NCI-H2107 (cell line): ENCODE results near the gene NOPCHAP1.
A peak's percentile ranks its signal among the peaks of the same experiment; 100 is the strongest.
"Not testable (repeated sequence)": the region's sequence is repeated elsewhere in the genome, so short reads cannot be mapped to it uniquely, and the experiment has no call there.

Source experiments
- DNase-seq: peaks from one replicate; lab custom pipeline; 2025; lab: John Stamatoyannopoulos, UW

NOPCHAP1 gene

GRCh38 chr12:104986022-104986941 is at the start of gene NOPCHAP1:
NOPCHAP1 (plus strand) TSS chr12:104986316; CDS start chr12:104986353, 37 bp downstream.
- peak; percentile 91 for DNase-seq

GRCh38 chr12:104938371-104938770 is 47.7 kb upstream of the NOPCHAP1 start:
- DNase-seq = no peak

- no peak for DNase-seq
These were observed 47.0 kb upstream of the NOPCHAP1 start for GRCh38 chr12:104939089-104939488.

- DNase-seq = no peak
These were observed 44.7 kb upstream of the NOPCHAP1 start for GRCh38 chr12:104941454-104941853.

GRCh38 chr12:104942075-104942474 is 44.0 kb upstream of the NOPCHAP1 start:
- DNase-seq = no peak

- not testable (repeated sequence) for DNase-seq
These were observed 42.7 kb upstream of the NOPCHAP1 start for GRCh38 chr12:104943401-104943800.

GRCh38 chr12:104944252-104944651 is 41.9 kb upstream of the NOPCHAP1 start:
- no peak for DNase-seq

- not testable (repeated sequence) for DNase-seq
These were observed 37.4 kb upstream of the NOPCHAP1 start for GRCh38 chr12:104948716-104949115.

- no peak for DNase-seq
These were observed 34.2 kb upstream of the NOPCHAP1 start for GRCh38 chr12:104951759-104952509.

- no peak for DNase-seq
These were observed 33.3 kb upstream of the NOPCHAP1 start for GRCh38 chr12:104952816-104953215.

- DNase-seq = no peak
These were observed 32.8 kb upstream of the NOPCHAP1 start for GRCh38 chr12:104953323-104953722.

GRCh38 chr12:104955703-104956102 is 30.4 kb upstream of the NOPCHAP1 start:
- DNase-seq = no peak

GRCh38 chr12:104956870-104957718 is 29.0 kb upstream of the NOPCHAP1 start:
- no peak for DNase-seq

GRCh38 chr12:104957719-104958000 is 28.5 kb upstream of the NOPCHAP1 start:
- DNase-seq = no peak

- peak; percentile 67 for DNase-seq
These were observed 27.9 kb upstream of the NOPCHAP1 start, which contains the start of gene SLC41A2 for GRCh38 chr12:104958001-104958804. SLC41A2 (minus strand) TSS chr12:104958290; CDS start chr12:104928527, 29,763 bp downstream.

- DNase-seq = no peak
These were observed 27.2 kb upstream of the NOPCHAP1 start for GRCh38 chr12:104958805-104959334.

GRCh38 chr12:104959335-104959841 is 26.7 kb upstream of the NOPCHAP1 start:
- no peak for DNase-seq

- DNase-seq = no peak
These were observed 25.7 kb upstream of the NOPCHAP1 start for GRCh38 chr12:104960464-104960863.

GRCh38 chr12:104963757-104964156 is 22.4 kb upstream of the NOPCHAP1 start:
- no peak for DNase-seq

GRCh38 chr12:104964167-104964855 is 21.8 kb upstream of the NOPCHAP1 start:
- DNase-seq = no peak
